ENCODE measurements around the gene COL18A1.

COL18A1 gene

GRCh38 chr21:45536301-45537081 is 131.5 kb downstream of the COL18A1 start:
- no peak for DNase-seq (ENCODE audit: low read depth)

DNA sequence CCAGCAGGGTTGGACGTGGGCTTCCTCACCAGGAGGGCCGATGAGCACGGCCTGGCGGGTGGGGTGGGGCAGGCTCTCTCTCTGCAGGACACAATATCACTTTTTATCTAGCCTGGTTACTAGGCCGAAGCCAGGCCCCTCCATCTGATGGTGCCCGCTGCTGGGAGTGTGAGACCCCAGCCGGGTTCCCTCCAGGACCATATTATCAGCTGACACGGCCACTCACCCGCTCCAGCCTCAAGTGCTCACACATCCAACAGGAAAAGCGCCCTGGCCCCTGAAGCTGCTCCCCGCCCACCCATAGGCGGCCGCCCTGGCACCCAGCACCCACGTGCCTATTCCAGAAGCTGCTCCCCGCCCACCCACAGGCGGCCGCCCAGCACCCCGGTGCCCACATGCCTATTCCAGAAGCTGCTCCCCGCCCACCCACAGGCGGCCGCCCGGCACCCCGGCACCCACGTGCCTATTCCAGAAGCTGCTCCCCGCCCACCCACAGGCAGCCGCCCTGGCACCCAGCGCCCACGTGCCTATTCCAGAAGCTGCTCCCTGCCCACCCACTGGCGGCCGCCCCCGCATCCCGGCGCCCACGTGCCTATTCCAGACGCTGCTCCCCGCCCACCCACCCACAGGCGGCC is 132.3 kb downstream of the COL18A1 start:
- DNase-seq (ENCODE audit: low read depth): no peak

DNA sequence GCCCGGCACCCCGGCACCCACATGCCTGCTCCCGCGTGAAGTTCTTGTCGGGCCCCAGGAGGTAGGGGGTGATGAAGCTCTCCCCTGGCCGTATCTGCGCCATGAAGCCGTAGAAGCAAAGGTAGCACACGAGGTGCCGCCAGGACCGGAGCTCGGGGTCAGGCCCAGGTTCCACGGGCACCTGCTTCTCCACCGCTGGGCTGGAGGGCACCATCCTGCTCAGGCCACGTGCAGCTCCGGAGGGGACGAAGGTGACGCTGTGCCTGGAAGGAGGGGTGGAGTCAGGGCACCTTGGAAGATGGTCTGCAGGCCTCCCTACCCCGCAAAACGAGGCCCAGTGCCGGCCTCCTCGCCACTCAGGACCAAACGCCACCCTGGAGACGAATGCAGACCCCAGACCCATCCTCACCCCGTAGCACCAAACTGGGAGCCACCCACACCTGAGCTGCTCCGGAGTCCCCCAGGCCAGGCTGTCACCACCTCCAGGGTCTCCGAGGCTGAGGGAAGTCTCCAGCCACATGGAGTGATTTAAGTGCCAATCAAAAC is 132.9 kb downstream of the COL18A1 start:
- no peak for DNase-seq (ENCODE audit: low read depth)

DNA sequence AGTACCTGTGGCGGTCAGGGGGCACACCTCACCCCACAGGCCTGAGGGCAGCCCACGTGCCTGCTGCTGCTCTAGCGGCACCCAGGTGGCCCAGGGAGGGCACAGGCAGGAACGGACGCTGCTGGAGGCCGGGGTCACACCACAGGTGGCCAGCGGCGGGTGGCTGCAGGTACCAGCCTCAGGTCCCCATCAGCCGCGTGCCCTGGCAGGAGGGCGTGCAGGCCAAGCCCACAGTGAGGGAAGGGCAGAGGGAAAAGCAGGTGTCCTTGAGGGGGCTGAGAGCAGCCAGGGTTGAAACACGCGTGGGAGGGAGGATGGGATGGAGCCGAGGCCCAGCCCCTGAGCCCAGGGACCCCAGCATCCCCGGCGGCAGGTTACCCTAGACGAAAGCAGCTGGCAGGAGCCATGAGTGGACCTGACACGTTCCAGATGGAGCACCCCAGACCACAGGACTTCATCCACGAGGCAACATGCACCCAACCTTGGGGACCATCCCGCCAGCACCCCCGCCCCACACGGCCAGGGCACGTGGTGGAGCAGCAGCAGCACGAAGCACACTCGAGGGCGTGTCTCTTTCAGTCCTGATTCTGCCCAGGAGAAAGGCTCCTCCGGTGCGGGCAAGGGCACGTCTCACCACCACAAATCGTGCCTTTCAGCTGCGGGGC is 133.5 kb downstream of the COL18A1 start:
- DNase-seq (ENCODE audit: low read depth): no peak

DNA sequence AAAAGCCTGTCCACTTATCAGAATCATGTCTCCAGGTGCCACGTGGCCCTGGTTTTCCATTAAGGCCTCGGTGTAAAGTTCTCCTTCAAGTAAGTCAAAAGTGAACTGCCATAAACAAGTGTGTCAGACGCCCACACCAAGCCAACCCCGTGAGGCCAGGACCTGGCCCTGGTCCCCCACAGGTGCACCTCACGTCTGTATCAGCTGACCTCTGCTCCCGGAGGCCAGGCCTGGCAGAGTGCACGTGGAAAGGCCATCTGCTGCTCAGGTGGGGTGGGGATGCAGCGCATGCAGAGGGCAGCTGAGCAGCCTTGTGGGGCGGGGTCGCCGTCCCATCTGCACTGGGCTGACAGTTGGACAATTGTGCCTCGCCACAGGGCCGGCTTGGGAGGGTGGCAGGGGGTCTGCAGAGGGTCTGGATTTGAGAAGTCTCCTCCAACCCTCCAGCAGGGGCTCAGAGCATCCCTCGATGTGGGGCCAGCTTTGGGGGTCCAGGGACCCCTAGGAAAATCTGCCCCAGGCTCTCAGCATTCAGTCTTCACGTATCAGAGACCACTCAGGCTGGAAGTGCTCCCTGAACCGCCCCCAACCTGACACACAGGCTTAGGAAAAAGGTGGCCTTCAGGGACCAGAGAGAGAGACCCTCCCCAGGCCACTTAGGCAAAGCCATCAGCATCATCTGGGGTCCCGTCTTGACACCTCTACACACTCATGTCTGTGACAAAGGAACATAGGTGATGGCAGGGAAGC is 134.3 kb downstream of the COL18A1 start:
- no peak for DNase-seq (ENCODE audit: low read depth)

- DNase-seq (ENCODE audit: low read depth): no peak
Measured at GRCh38 chr21:45539796-45540600, 135.0 kb downstream of the COL18A1 start.

DNA sequence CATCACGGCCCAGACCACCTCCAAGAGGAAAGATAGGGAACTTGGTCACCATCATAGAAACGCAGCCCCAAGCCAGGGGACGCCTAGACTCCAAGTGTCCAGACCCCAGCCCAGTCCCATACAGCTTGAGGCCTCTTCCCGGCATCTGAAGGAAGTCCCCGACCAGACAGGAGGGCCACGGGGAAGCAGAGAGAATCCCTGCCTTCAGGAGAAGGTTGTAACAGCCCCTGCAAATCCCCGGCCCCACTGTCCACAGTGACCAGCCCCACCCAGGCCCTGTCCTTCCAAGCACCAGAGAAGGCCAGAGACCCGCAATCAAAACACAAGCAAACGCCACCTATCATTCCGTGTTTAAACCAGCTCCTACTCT is 135.6 kb downstream of the COL18A1 start:
- DNase-seq (ENCODE audit: low read depth): no peak

DNA sequence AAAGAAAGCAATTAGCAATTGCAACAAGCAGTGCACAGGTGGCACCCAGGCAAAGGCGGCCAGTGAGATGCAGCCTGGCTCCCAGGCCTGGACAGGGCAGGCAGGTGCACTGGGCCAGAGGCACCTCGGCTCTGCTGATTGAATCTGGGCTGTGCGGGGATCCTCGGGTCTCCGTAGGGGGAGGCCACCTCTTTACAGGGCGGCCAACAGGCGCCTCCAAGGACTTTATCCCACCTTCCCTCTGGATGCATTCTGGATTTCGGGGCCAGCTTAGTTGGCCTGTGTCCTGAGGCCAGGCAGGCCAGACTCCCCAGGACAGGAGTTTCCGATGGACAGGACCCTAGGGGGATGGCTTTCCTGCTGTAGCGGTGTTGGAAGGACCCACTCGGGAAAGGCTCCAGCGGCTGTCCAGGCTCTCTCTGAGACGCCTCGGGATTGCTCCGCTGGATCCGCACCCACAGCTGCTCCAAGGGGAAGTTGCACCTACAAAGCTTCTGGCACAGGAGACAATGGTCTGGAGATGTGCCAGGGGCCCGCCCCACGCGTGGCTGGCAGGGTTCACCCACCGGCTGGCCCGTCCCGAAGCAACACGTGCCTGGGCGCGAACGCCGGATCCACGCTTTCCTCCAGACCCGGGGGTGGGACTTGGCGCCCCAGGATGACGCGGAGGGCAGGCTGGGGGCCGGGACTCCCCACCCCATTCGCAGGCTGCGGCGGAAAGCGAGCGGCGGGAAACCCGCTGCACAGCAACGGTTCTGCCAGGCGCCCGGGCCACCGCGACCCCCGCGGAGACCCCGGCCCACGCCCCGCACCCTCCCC is 136.5 kb downstream of the COL18A1 start:
- no peak for DNase-seq (ENCODE audit: low read depth)

DNA sequence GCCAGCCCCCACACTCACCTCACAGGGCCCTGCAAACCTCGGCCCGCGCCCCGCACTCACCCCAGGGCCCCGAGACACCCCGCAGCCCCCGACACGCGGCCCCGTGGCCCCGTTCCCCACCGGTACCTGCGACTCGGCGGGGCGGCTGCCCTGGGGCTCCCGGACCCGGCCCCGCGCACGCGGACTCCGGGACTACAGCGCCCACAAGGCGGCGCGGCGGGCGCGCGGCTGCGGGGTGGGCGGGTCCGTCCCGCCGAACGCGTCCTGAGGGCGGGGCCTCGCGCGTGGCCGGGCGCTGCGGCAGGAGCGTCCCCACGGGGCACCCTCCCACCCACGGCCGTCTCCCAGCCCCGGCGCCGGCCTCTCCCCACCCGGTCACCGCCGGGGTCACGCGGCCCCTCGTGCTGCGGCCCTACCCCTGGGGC is 137.3 kb downstream of the COL18A1 start, which contains the start of gene SLC19A1:
SLC19A1 (minus strand) TSS at position 199 of the 425 bp plus-strand sequence. CDS start 4,481 bp downstream, outside the sequence.
- no peak for DNase-seq (ENCODE audit: low read depth)

GRCh38 chr21:45542667-45543370 is 137.9 kb downstream of the COL18A1 start:
- no peak for DNase-seq (ENCODE audit: low read depth)

DNA sequence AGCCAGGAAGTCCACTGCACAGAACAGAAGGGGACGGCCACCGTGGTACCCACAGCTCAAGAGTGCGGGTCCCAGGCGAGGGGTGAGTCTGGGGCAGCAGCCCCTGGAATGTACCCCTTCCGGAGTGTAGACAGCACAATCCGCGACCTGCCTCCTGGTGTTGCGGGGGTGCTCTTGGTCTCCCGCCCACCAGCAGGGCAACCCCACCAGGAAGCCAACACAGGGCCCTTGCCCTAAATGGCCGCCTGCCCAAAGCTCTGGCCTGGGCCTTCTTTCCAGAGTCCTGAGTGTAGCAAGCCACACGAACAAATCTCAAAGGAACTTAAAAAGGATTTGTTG is 138.4 kb downstream of the COL18A1 start:
- no peak for DNase-seq (ENCODE audit: low read depth)

GRCh38 chr21:45543710-45544448 is 138.9 kb downstream of the COL18A1 start:
- no peak for DNase-seq (ENCODE audit: low read depth)

DNA sequence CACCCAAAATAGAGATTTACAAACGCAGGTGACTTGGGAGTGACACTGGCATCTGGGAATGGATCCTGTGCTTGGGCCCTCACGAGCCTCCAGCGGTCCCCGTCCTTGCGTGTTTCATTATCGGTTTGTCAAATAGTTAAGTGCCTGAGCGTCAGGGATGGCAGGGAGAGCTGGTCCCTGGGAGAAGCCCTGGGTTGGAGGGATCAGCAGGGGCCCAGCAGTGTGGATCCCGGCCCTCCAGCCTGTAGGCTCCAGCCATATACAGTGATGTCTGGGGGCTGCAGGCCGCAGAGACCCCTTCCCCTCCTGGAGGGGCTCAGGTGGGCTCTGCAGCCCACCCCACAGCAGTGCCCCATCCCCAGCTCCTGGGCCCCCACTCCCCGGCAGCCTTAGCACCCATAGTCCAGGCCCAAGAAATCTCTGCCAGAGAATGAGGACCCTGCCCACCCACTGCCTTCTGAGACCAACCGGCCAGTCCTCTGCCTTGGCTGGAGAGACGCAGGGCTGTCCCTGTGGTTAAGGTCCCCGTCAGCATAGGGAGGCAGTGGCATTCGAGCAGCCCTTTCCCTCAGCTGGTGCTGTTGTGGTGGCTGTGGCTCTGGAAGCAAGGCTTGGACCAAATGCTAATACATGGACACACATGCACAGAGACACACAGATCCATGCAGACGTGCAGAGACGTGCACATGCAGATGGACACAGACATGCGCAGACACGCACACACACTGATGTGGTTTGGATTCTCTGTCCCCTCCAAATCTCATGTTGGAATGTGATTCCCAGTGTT is 139.7 kb downstream of the COL18A1 start:
- DNase-seq (ENCODE audit: low read depth): no peak

GRCh38 chr21:45545236-45545570 is 140.2 kb downstream of the COL18A1 start:
- no peak for DNase-seq (ENCODE audit: low read depth)

DNA sequence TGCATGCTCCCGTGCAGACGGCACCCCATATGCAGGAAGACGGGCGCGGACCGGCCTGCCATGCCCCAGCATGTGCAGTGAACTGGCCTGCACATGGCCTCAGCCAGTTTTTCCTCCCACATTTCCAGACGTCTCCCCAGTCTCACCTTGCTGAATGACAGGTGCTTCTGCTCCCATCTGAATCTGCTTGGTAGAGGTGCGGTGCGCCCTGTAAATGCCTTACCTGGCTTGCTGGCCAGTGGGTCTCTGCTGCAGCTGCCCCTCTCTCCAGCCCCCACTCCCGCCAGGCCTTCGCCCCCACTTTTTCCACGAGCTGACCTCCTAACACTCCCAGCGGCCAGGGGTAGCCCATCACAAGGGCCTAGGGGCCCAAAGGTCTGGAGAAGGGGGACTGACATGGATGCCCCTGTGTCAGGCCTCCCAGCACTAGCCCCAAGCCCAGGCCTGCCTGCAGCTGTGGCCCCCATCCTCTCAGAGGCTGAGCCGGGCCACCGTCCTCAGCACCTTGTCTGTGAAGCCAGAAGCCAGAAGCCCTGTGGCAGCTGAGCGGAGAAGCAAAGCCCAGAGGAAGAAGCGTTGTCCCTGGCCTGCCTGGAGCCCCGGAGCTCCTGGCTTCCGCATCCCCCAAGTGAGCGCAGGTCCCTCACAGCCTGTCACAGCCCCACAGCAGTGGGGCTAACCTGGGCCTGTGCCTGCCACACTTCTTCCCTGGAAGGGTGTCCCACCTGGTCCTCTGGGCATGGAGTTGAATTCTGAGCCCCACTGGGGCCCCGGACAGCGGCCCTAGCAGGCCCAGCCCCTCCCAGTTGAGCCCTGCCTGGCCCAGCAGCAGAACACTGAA is 140.9 kb downstream of the COL18A1 start:
- DNase-seq (ENCODE audit: low read depth): no peak

DNA sequence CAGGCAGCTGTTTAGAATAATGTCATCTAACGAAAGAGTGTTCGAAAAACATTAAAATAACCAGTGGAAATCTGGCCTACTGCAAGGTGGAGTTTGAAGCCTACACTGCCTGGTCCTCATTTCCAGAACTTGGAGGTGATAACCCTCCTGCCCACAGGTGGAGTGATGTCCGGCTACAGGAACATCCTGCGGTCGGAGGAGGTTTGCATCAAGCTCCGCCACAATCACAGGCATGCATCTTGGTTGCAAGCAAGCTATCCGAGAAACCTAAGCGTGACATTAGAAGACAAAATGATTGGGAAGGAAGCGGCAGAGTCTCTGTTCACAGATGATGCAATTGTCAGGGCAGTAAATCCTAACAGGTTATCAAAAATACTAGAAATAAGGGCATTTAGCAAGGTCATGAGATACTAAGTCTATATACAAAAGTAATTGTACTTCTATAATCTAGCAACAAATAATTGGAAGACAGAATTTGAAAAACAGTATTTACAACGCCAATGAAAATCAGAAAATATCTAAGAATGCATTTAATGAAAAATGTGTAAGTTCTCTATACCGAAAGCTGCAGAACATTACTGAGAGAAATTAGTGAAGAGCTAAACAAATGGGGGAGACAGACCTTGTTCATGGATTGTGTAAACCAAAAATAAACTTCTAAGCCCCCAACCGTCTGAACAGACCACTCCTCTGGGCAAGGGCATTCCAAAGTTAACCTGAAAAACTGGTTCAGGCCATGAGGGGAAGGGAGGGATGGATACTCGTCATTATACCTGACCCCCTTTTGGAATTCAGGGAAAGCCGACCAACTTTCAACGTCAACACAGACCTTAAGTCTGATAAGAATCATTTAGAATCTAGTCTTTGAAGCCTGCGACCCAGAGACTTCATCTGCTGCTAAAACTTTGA is 141.9 kb downstream of the COL18A1 start:
- DNase-seq (ENCODE audit: low read depth): no peak

Measured in non-pigmented ciliary epithelial cell (primary cell).